Loucy (cell line): ENCODE results near the gene GABRR3.
A peak's percentile ranks its signal among the peaks of the same experiment; 100 is the strongest.

Experiments used
- EZH2phosphoT487 ChIP-seq: fragments of 200-600 bp; IDR thresholded peaks from 2 replicates; pipeline ENCODE4 v1.6.1; 2018; ENCODE audit warnings: antibody characterized with exemption, mild to moderate bottlenecking, moderate library complexity, borderline replicate concordance
- TF ChIP-seq, protein P1 (sequence below): fragments of 200-600 bp; sonication (generic); conservative IDR thresholded peaks from 2 replicates; pipeline ENCODE4 v1.5.1; 2014; ENCODE audit warnings: mild to moderate bottlenecking, antibody characterized with exemption, low read length

DNA sequence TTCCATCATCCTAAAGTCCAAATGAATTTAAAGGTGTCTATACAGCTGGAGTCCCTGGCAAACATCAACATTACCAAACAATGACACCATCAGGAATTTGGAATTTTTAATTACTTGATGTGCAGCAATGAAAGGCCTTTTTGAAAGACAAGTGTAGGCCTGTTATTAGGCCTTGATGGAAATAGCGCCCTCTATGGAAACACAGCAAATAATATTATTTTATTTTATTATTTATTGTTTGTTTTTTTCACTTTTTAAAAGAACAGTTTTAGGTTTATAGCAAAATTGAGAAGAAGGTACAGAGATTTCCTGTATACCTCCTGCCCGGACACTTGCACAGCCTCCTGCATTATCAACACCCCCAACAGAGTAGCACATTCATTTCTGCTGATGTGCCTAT is 33.7 kb upstream of the GABRR3 start:
- TF ChIP-seq, protein P1, sequence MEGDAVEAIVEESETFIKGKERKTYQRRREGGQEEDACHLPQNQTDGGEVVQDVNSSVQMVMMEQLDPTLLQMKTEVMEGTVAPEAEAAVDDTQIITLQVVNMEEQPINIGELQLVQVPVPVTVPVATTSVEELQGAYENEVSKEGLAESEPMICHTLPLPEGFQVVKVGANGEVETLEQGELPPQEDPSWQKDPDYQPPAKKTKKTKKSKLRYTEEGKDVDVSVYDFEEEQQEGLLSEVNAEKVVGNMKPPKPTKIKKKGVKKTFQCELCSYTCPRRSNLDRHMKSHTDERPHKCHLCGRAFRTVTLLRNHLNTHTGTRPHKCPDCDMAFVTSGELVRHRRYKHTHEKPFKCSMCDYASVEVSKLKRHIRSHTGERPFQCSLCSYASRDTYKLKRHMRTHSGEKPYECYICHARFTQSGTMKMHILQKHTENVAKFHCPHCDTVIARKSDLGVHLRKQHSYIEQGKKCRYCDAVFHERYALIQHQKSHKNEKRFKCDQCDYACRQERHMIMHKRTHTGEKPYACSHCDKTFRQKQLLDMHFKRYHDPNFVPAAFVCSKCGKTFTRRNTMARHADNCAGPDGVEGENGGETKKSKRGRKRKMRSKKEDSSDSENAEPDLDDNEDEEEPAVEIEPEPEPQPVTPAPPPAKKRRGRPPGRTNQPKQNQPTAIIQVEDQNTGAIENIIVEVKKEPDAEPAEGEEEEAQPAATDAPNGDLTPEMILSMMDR = peak; percentile 25; the same call in 1 of the 2 replicates
- TF ChIP-seq EZH2phosphoT487 = no peak
